Keratinocyte (primary cell): Measurements from ENCODE around the gene CHST10.

Source experiments
- CTCF ChIP-seq, 3 experiments: IDR thresholded peaks in 1 of 3; conservative IDR thresholded peaks in 1 of 3; optimal IDR thresholded peaks in 1 of 3; 2 replicates in 2 of 3; 3 replicates in 1 of 3; pipeline versions ENCODE3 to v1.5.1; 2011; ENCODE audit warnings: low read length in 3 of 3, mild to moderate bottlenecking in 3 of 3, moderate library complexity in 2 of 3, control low read depth in 1 of 3, inconsistent platforms in 1 of 3; ENCODE audit not compliant: insufficient read depth in 2 of 3; ENCODE audit errors: extremely low read depth in 1 of 3
- EZH2 ChIP-seq: IDR thresholded peaks from one replicate; pipeline ENCODE4 v1.6.1; 2012; ENCODE audit warnings: inconsistent platforms, mild to moderate bottlenecking, low read length, moderate library complexity

GRCh38 chr2:100437751-100438150, 20.3 kb upstream of the CHST10 start:
- TF ChIP-seq CTCF (optimal IDR thresholded peaks at IDR 0.05 in 1 of 3, IDR thresholded peaks at IDR 0.05 in 1 of 3, conservative IDR thresholded peaks at IDR 0.05 in 1 of 3; ENCODE audit: extremely low read depth in 1 of 3, insufficient read depth in 2 of 3, low read length in 3 of 3) = no peak
- no peak for TF ChIP-seq EZH2
